ENCODE data around the gene NFAM1.

The NFAM1 gene

DNA sequence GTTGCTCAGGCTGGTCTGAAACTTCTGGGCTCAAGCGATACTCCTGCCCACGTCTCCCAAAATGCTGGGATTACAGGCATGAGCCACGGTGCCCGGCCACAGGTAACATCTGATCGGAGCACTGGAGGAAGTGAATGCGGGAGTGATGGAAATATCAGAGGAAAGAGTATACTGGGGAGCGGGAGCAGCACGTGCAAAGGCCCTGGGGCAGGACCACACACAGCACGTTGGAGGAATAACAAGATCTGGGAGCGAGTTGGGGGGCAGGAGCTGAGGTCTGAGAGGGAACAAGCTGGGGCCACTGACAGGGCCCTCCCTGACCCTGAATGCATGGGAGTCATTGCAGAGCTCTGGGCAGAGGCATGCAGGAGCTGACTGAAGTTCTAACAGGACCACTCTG is 70.7 kb downstream of the NFAM1 start:
- no peak overlapping the region for H3K4me3 ChIP-seq (replicated peaks; ENCODE audit: low read depth, low read length)
- TF ChIP-seq CTCF (IDR thresholded peaks at IDR 0.05; ENCODE audit: low read length, missing control alignments), result no peak
- DNase-seq (ENCODE audit: low read depth), result no peak

DNA sequence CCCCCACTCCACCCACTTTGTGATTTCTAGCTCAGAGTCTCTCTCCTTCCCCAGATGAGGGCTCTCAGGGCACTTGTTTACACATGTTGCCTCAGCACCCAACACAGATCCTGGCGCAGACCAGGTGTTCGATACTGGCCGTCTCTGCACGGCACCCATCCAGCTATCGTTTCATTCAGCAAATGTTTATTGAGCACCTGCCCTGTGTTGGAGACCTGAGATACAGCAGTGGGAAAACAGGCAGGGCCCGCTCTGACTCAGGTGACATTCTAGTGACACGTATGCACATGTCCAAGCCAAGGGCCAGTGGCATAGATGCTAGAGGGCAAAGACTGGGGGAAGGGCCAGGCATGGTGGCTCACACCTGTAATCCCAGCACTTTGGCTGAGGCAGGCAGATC is 71.9 kb downstream of the NFAM1 start:
- no peak for TF ChIP-seq CTCF (IDR thresholded peaks at IDR 0.05; ENCODE audit: low read length, missing control alignments)
- no peak overlapping the region for H3K4me3 ChIP-seq (replicated peaks; ENCODE audit: low read depth, low read length)
- DNase-seq (ENCODE audit: low read depth), result no peak

- TF ChIP-seq CTCF (IDR thresholded peaks at IDR 0.05; ENCODE audit: low read length, missing control alignments), result no peak
- no peak for DNase-seq (ENCODE audit: low read depth)
- no peak overlapping the region for H3K4me3 ChIP-seq (replicated peaks; ENCODE audit: low read depth, low read length)
Observed at GRCh38 chr22:42358643-42359558, 73.3 kb downstream of the NFAM1 start.

- H3K4me3 ChIP-seq (replicated peaks; ENCODE audit: low read depth, low read length), result no peak overlapping the region
- DNase-seq (ENCODE audit: low read depth), result no peak
- no peak for TF ChIP-seq CTCF (IDR thresholded peaks at IDR 0.05; ENCODE audit: low read length, missing control alignments)
Observed at GRCh38 chr22:42357634-42358296, 74.4 kb downstream of the NFAM1 start.

DNA sequence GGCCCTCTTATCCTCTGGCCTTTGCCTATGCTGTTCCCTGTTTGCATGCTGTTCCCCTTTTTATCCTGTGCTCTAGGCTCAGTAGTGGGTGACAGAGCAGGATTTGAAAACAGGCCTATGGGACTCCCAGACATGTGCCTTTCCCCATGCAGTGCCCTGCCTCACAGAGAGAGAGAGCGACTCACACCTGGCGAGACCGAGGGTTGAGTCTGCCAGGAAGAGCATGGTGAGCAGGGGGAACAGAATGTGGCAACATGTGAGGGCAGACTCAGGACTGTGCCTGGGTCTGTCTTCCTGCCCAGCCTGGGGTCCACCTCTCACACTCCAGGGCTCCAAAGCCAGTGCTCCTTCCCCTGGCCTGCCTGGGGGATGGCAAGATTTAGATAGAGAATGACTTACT is 75.0 kb downstream of the NFAM1 start:
- DNase-seq (ENCODE audit: low read depth), result no peak
- no peak overlapping the region for H3K4me3 ChIP-seq (replicated peaks; ENCODE audit: low read depth, low read length)
- TF ChIP-seq CTCF (IDR thresholded peaks at IDR 0.05; ENCODE audit: low read length, missing control alignments), result no peak

- no peak overlapping the region for H3K4me3 ChIP-seq (replicated peaks; ENCODE audit: low read depth, low read length)
- TF ChIP-seq CTCF (IDR thresholded peaks at IDR 0.05; ENCODE audit: low read length, missing control alignments), result no peak
- no peak for DNase-seq (ENCODE audit: low read depth)
Observed at GRCh38 chr22:42356533-42356932, 75.7 kb downstream of the NFAM1 start.
